Type B pancreatic cell (in vitro differentiated cells): ENCODE measurements around the gene TRMT1. TPM values are rescaled to one million over a fixed set of nuclear protein-coding genes. Genes with fewer than 3 reads are reported as not detected.

Source experiments
- DNase-seq: peaks from one replicate; pipeline ENCODE4 v3.0.0; 2021; ENCODE audit warnings: mixed read lengths; ENCODE audit not compliant: unreplicated experiment; ENCODE audit errors: extremely low spot score
- H3K27ac Mint-ChIP-seq: 2 replicates; pipeline ENCODE4 v1.8.0; 2021; ENCODE audit warnings: mild to moderate bottlenecking, mixed read lengths
- H3K27me3 Mint-ChIP-seq: 2 replicates; pipeline ENCODE4 v1.8.0; 2021; ENCODE audit warnings: mixed read lengths
- H3K36me3 Mint-ChIP-seq: 2 replicates; pipeline ENCODE4 v1.8.0; 2021; ENCODE audit warnings: mixed read lengths
- H3K4me1 Mint-ChIP-seq: one replicate; pipeline ENCODE4 v1.8.0; 2021; ENCODE audit warnings: mixed read lengths; ENCODE audit not compliant: unreplicated experiment
- H3K4me3 Mint-ChIP-seq: 2 replicates; pipeline ENCODE4 v1.8.0; 2021; ENCODE audit warnings: mild to moderate bottlenecking, mixed read lengths
- H3K9me3 Mint-ChIP-seq: 2 replicates; pipeline ENCODE4 v1.8.0; 2021; ENCODE audit warnings: mixed read lengths
- total RNA-seq: library from RNA; stranded (reverse); gene quantifications from 2 replicates; pipeline ENCODE4 v1.2.1, GENCODE V29; 2021; ENCODE audit warnings: low replicate concordance
- TF ChIP-seq, protein P1 (sequence below): fragments of 200-600 bp; sonication (generic); conservative IDR thresholded peaks from 2 replicates; pipeline ENCODE4 v1.5.0; 2021; ENCODE audit warnings: antibody characterized with exemption, mild to moderate bottlenecking

TRMT1 gene
- total RNA-seq, 1 donor from 2014 or later = 69.7 TPM

DNA sequence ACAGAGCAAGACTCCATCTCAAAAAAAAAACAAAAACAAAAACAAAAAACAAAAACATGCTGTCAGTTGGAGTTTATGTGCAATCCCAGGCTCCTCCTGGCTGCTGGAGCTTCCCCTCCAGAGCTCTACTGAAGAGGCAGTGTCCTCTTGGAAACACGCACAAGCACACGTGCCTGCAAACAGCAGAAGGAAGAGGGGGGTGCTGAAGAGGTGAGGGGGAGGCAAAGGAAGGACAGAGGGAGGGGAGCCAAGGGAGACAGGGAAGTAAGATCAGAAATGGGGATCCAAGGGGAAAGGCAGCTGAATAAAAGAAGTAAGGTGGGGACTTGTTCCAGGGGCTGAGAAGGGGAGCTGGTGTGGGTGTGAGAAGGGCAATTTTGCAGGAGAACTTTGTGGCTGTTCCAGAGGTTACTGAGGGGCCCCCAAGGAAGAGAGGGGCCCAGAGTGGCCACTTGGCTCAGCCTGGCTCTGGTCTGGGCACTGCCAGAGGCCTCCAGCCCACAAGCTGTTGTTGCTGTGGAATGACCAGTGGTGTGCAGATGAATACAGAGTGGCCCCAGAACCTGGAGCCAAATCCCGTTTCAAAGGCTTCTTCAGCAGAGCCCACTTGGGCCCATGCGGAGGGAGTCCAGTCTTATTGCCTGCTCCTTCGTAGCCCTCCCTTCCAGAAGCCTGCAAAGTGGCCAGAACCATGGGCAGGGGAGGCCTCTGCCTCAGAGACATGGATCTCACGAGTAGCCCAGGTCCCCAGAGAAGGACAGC, 48.3 kb downstream of the TRMT1 start:
- Mint-ChIP-seq H3K9me3 (no peaks in the 10 kb centered on the region), H3K4me3 (no peak overlapping the region), H3K27ac (no peak overlapping the region), H3K4me1 (peaks cover 14% of the 10 kb centered on the region), H3K27me3 (peaks cover 89% of the 10 kb centered on the region), H3K36me3 (no peaks in the 10 kb centered on the region)
- TF ChIP-seq, protein P1, sequence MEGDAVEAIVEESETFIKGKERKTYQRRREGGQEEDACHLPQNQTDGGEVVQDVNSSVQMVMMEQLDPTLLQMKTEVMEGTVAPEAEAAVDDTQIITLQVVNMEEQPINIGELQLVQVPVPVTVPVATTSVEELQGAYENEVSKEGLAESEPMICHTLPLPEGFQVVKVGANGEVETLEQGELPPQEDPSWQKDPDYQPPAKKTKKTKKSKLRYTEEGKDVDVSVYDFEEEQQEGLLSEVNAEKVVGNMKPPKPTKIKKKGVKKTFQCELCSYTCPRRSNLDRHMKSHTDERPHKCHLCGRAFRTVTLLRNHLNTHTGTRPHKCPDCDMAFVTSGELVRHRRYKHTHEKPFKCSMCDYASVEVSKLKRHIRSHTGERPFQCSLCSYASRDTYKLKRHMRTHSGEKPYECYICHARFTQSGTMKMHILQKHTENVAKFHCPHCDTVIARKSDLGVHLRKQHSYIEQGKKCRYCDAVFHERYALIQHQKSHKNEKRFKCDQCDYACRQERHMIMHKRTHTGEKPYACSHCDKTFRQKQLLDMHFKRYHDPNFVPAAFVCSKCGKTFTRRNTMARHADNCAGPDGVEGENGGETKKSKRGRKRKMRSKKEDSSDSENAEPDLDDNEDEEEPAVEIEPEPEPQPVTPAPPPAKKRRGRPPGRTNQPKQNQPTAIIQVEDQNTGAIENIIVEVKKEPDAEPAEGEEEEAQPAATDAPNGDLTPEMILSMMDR = no peak
- no peak for DNase-seq

DNA sequence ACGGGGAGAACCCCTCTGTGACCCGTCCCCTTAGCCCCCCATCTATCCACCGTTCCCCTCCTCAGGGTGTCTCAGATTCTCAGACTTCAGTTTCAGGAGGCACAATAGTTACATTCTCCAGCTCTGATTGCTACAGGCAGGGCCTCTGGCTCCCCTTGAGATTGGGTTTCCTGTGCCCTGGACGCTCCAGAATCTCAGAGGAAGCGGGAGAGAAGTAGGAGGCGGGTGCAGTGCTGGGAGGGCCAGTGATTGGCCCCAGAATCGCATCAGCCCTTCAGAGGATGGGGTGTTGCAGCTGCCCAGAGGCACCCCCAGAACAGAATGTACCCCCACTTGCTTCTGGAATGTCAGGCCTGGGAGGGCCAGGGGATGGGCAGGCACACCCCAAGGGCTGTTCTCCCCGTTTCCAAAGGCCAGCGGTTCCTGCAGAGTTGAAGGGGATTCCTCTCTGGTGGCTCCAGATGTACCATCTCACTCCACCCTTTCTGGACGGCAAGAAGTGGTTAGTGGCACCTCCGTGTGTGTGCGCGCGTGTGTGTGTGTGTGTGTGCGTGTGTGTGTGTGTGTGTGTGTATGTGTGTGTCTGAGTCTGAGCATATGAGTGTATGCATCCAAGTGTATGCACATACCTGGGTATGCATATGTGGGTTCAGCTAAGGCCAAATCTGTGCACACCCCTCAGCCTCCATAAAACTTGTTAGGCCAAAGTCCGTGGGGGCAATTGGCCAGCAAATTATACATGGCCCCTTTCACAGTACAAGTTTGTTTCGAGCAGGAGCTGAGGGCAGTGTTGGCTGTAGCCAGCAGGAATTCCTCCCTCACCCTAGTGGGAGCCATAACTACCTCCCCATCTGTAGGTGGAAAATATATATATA, 49.4 kb downstream of the TRMT1 start:
- H3K9me3 Mint-ChIP-seq = no peaks in the 10 kb centered on the region
- no peak overlapping the region for H3K27ac Mint-ChIP-seq
- no peaks in the 10 kb centered on the region for H3K36me3 Mint-ChIP-seq
- TF ChIP-seq, protein P1 = no peak
- H3K4me1 Mint-ChIP-seq = peaks cover 16% of the 10 kb centered on the region
- H3K27me3 Mint-ChIP-seq = peaks cover 89% of the 10 kb centered on the region
- DNase-seq = no peak
- no peak overlapping the region for H3K4me3 Mint-ChIP-seq

DNA sequence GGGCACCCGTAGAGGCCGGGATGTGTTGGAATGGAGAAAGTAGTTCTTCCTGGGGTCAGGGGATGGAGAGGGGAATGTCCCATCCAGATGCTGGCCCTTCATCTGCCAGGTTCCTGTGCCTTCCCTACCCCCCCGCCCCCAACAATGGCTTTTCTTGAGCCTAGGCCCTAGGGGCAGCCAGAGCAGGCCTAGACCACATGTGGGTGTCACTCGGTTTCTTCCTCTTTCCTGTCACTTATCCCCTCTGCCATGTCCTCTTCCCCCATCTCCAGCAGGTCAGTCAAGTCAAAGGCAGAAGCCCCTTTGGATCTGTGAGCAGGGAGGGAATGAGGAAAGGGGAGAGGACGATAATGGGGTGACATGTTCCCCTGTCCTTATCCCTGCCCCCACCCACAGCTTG, 50.3 kb downstream of the TRMT1 start:
- Mint-ChIP-seq H3K27ac (no peak overlapping the region), H3K9me3 (no peaks in the 10 kb centered on the region), H3K4me1 (peaks cover 16% of the 10 kb centered on the region), H3K27me3 (peaks cover 92% of the 10 kb centered on the region), H3K4me3 (no peak overlapping the region), H3K36me3 (no peaks in the 10 kb centered on the region)
- TF ChIP-seq, protein P1 = no peak
- no peak for DNase-seq

DNA sequence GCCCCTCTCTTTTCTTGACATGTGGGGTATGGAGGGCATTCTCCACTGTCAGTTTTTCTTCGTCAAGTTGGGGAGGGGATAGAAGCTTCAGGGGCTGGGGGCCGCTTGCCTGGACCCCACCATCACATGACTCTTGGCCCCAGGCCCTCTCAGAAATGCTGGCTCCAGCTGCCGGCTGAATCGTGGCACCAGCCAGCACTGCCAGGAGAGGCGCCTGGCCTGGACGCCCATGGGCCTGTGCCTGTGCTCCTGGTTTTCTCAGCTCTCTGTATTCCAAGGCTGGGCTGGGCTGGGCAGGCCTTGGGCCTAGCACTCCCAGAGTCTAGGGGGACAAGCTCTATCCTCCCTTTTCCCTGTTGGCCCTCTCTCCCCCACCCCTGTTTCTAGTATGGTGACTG, 52.4 kb downstream of the TRMT1 start:
- no peak overlapping the region for H3K27ac Mint-ChIP-seq

DNA sequence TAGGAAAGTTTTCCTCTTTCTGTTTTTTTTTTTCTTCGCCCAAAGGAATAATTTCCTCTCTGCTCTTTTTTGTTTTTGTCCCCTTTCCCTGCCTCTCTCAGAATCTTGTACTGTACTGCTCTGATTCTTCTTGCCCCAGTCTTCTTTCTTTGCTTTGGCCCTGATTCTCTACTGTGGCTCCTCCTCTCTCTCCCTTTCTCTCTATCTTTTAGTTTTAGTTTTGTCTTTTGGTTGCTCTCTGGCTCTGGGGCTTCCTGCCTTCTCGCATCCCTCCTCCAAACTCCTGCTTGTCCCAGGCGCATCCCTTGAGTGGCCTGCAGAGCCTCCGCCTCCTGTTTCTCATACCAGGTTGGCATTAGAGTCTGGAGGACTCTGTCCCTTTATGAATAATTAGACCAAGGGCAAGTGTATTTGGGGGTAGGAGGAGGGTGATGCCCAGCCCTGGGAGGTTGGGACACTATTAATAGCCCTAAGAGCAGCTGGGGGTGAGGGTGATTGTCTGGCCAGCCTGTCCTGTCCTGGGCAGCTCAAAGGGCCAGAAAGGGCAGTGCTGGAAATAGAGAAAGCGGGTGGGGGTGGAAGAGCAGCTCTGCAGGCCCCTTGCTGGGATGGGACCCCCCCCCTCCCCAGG, 53.0 kb downstream of the TRMT1 start:
- Mint-ChIP-seq H3K36me3 (no peaks in the 10 kb centered on the region), H3K4me3 (no peak overlapping the region), H3K27ac (no peak overlapping the region), H3K9me3 (no peaks in the 10 kb centered on the region), H3K27me3 (peaks cover 84% of the 10 kb centered on the region), H3K4me1 (peaks cover 21% of the 10 kb centered on the region)
- TF ChIP-seq, protein P1 = no peak
- no peak for DNase-seq

More for the DNA sequence above, 52.4 kb downstream of the TRMT1 start:
- TF ChIP-seq, protein P1 = no peak
- Mint-ChIP-seq H3K4me1 (peaks cover 16% of the 10 kb centered on the region), H3K4me3 (no peak overlapping the region), H3K36me3 (no peaks in the 10 kb centered on the region), H3K27me3 (peaks cover 84% of the 10 kb centered on the region), H3K9me3 (no peaks in the 10 kb centered on the region)
- DNase-seq = no peak
